HG02759 (cell line): ENCODE results near the gene HACD2.
"Not testable (repeated sequence)": the region's sequence is repeated elsewhere in the genome, so short reads cannot be mapped to it uniquely, and the experiment has no call there.

ENCODE experiments used
- ATAC-seq: cut with Tn5 transposase; IDR thresholded peaks from one replicate; pipeline ENCODE4 v1.9.1; 2021; ENCODE audit warnings: mild to moderate bottlenecking, moderate library complexity; ENCODE audit not compliant: unreplicated experiment

HACD2 gene

DNA sequence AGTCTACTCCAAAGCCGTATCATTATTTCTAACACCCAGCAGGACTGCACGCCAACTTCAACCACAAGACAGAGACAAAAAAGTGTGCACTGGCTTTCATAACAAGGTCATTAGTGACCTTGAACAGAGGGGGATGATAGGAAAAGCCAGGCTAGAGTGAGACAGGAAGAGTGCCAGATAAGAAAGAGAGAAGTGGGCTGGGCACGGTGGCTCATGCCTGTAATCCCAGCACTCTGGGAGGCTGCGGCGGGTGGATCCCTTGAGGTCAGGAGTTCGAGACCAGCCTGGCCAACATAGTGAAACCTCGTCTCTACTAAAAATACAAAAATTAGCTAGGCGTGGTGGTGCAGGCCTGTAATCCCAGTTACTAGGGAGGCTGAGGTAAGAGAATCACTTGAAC is 97.8 kb downstream of the HACD2 start:
- not testable (repeated sequence) for ATAC-seq

GRCh38 chr3:123486460-123486859 is 98.4 kb downstream of the HACD2 start:
- no peak for ATAC-seq

DNA sequence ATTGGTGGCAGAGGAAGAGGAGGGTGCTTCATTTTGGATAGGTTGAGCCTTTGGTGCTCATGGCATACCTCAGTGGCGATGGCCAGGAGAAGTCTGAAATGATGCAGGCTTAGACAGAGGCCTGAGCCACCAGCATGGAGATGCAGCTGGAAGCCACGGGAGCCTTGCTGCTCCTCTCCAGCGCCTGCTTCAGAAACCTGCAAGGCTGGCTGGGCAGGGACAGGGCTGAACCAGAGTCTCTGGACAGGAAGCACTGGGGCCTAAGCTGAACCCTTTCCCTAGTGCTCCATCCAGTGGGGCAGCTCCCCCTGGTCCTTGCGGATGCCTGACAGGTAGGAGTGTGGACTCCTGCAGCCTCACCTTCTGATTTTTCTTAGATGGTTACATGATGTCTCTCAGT is 99.3 kb downstream of the HACD2 start:
- ATAC-seq: no peak

DNA sequence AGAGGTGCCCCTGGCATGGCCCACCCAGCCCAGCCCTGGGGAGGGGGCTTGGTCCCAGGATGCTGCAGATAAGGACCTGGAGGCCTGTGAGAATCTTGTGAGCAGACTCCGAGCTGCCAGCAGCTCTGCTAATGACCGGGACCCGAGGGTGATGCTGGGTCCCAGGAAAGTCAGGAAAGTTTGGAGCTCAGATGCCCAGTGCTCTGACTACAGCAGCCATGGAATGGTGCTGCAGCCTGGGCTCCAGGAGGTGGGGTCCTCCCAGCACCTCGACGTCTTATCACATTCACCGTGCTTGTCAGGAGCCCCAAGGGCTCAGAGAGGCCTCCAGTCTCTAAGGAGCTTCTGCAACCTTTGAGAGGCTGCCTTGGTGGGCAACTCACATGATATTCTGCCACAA is 101.7 kb downstream of the HACD2 start:
- ATAC-seq: no peak

GRCh38 chr3:123481722-123482457 is 103.0 kb downstream of the HACD2 start:
- ATAC-seq: no peak

DNA sequence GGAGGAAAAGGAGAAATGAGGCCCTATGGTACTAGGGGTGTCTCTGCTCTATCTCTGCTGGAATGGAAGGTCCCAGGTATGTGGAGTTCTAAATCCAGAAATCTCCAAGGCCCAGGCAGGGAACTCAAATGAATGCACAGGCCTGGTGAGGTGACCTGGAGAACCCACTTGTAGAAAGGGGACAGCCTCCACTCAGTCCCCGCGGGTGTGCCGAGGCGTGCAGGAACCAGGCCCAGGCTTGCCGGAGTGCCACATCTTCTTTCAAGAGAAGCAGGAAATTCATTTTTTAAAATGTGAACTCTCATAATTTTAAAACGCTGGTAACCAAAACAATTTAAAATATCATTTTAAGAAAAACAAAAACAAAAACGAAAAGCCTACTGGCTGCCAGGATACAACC is 103.8 kb downstream of the HACD2 start:
- ATAC-seq: no peak

DNA sequence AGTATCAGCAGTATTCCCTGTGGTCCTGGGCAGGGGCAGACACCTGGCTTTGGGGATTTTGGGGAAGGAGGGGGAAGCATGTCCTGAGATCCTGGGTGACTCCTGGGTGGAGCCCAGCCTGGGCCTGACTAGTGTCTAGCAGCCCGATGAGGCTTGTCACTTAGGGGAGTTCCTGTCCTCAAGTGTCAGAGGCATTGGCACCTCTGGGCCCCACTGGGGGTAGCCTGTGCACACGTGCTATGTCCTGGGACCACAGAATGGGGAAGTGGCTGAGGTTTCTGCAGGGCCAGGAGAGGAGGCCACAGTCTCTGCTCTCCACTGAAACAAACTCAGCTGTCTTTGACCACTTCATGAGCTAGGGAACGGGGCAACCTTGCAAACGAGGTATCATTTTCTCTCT is 104.4 kb downstream of the HACD2 start:
- peak; percentile 92 for ATAC-seq

- ATAC-seq: no peak
Measured at GRCh38 chr3:123479891-123480290, 105.0 kb downstream of the HACD2 start.

- no peak for ATAC-seq
Measured at GRCh38 chr3:123478314-123478713, 106.5 kb downstream of the HACD2 start.

GRCh38 chr3:123476967-123477750 is 107.7 kb downstream of the HACD2 start:
- ATAC-seq: no peak

- ATAC-seq: no peak
Measured at GRCh38 chr3:123475786-123476185, 109.1 kb downstream of the HACD2 start.

- no peak for ATAC-seq
Measured at GRCh38 chr3:123471106-123471505, 113.7 kb downstream of the HACD2 start.

DNA sequence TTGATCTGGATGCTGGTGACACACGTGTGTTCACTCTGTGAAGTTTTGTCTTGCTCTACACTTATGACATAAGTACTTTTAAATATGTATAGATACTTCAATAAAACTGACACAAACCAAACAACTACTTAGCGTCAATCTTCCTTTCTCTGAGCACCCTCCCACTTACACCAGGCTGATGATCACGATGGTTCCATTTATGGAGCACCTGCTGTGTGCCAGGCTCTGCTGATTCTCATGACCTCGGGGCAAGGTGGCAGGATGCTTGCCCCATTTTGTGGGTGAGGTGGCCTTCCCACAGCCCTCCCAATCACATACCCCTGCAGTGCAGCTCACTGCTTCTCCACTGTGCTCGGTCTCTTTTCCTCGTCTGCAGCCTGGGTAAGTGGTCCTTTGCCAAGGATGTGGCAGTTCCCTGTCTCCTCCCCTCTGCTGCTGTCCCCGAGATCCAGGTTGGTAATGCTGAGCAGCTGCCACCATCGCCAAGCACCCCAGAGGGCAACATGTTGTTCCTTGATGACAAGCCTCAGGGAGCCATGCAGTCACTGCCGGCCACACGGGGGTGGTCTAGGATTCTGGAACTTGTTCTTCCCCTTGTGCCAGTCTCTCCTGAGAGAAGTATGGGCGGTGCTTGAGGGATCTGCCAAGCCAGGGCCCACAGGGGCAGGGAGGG is 115.4 kb downstream of the HACD2 start:
- ATAC-seq: no peak

DNA sequence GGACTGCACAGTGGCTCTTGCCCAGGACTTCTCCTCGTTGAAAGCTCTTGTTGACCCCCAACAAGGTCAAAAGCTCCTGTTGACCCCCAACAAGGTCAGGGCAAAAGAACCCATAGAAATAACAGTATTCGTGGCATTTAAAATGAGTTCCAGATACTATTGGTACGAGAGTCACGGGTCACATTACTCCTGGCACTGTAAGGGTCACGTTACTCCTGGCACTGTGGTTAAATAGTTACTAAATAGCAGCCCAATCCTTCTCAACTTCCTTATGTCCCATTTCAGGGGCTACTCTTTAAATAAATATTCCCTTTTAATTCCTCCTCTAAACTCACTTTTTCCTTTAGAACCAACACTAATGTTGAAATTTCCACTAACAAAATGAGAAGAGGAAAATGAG is 117.8 kb downstream of the HACD2 start:
- no peak for ATAC-seq

GRCh38 chr3:123464211-123464610 is 120.6 kb downstream of the HACD2 start:
- ATAC-seq: no peak

DNA sequence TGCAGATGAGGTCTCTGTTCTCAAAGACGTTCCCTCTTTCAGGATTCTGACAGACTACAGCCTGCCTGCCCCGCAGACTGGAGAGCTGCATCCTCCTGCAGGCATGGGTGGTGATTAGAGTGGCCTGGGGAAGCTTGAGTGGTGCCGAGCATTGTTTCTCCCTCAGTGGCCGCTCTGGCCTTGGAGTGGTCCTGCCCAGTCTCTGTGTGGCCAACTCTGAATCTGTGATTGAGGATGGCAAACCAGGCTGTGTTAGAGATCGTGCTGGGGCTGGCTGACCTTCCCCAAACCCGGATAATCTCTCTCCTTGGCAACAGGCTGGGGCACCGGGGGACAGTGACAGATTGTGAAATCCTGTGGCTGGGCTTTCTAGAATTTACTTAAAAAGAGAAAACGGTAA is 125.0 kb downstream of the HACD2 start:
- no peak for ATAC-seq

DNA sequence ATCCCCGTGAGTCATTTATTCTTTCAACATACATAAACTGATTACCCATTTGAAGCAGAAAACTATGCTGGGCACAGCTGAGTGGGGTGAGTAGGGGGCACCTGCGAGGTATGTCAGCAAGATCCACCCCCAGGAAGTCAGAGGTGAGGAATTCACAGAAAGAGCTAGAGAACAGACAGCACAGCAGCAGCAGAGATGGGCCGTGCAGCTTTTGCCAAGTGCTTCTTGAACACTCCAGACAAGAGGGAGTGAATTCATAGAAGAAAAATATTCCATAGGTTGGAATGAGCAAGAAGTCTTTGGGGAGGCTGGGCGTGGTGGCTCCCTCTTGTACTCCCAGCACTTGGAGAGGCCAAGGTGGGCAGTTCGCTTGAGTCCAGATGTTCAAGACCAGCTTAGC is 126.6 kb downstream of the HACD2 start:
- no peak for ATAC-seq

GRCh38 chr3:123457841-123458240 is 127.0 kb downstream of the HACD2 start:
- ATAC-seq: no peak

DNA sequence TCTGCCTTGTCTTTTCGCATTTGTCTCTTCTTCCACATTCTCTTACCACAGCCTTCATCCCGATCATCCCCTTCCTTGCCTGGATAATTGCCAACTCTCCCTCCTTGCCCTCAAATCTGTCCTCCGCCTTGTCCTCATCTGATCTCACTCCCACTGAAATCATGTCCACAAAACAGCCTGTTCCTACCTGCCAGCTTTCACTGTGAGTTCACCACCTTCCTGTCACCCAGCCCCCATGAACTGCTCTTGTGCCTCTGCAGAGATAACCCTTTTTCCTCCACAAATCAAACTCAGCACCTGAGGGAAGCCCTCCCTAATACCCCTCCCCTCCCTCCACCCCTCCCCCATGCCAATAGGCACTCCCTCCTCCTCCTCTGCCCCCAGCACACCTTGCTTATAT is 131.2 kb downstream of the HACD2 start:
- no peak for ATAC-seq

DNA sequence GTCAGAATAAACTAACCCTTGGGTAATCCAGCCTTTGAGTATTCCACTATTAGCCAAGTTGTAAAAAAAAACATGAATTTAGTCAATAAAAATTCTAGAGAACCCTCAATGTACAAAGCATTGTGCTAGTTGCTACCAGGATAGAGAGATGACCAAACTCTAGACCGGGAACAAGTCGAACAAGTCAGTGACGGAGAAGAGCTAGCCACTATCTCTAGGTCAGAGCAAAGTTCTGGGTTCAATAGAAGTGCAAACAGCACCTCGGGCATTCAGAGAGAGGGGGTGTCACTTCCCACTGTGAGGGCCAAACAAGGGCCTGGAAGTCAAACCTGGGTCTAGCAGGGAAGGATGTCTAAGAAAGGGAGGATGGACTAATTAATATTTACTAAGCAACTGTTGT is 133.7 kb downstream of the HACD2 start:
- ATAC-seq: no peak

GRCh38 chr3:123449997-123450604 is 134.8 kb downstream of the HACD2 start:
- no peak for ATAC-seq
